RWPE1 (cell line): ENCODE results near the gene STK4.

Experiments
- CTCF ChIA-PET: fragments of 350-600 bp; sonication (Branson Sonifier 250); formaldehyde crosslinking; extraction: SDS; loops from one replicate; lab custom pipeline; 2021; lab: Yijun Ruan, JAX
- POLR2A ChIA-PET: fragments of 400-600 bp; formaldehyde crosslinking; extraction: SDS; loops from one replicate; lab custom pipeline; 2020; ENCODE audit warnings: antibody characterized with exemption; ENCODE audit not compliant: low non-redundant PET; lab: Yijun Ruan, JAX
- DNase-seq: peaks from one replicate; pipeline ENCODE4 v3.0.0; 2012; ENCODE audit warnings: low spot score
- H3K27ac ChIP-seq: fragments of 450-650 bp; 2 replicates; pipeline ENCODE4 v1.5.1; 2017
- CTCF ChIP-seq: fragments of 450-650 bp; conservative IDR thresholded peaks from 2 replicates; pipeline ENCODE4 v1.5.1; 2017; ENCODE audit warnings: low read depth, mild to moderate bottlenecking

The STK4 gene

GRCh38 chr20:44966030-44966961 is at the start of gene STK4:
STK4 (plus strand) TSS chr20:44966512; CDS start chr20:44966569, 57 bp downstream.
- DNase-seq, result peak; percentile 95
- peak within 1 kb of the TSS; percentile 79 for H3K27ac ChIP-seq
- POLR2A ChIA-PET, result interaction anchor here (1.0 kb wide), 1 partner anchor 12 kb away, joined by 3 read pairs; no protein-coding TSS in a partner anchor
- peak; percentile 80 for TF ChIP-seq CTCF
- CTCF ChIA-PET, result interaction anchor here (0.5 to 1.0 kb wide), 4 partner anchors 11 to 446 kb away, joined by 3 to 5 read pairs (median 4); partner anchors contain the start of gene SEMG2

- no peak for TF ChIP-seq CTCF
- POLR2A ChIA-PET, result no interaction called here
- DNase-seq, result no peak
- no peak overlapping the region for H3K27ac ChIP-seq
- CTCF ChIA-PET, result no interaction called here
Observed at GRCh38 chr20:44916586-44916985, 49.7 kb upstream of the STK4 start.

- TF ChIP-seq CTCF, result no peak
- H3K27ac ChIP-seq, result no peak overlapping the region
- ChIA-PET CTCF (interaction anchor here (0.6 kb wide), 2 partner anchors 18 to 607 kb away, joined by 3 read pairs; partner anchors contain the start of gene FITM2), POLR2A (no interaction called here)
- no peak for DNase-seq
Observed at GRCh38 chr20:44917399-44917798, 48.9 kb upstream of the STK4 start.

- ChIA-PET POLR2A (no interaction called here), CTCF (interaction anchor here (0.6 to 1.0 kb wide), 3 partner anchors 20 to 125 kb away, joined by 3 to 4 read pairs (median 3); no protein-coding TSS in a partner anchor)
- no peak for TF ChIP-seq CTCF
- H3K27ac ChIP-seq, result no peak overlapping the region
- no peak for DNase-seq
Observed at GRCh38 chr20:44918342-44918741, 48.0 kb upstream of the STK4 start.

- no peak for TF ChIP-seq CTCF
- ChIA-PET CTCF (interaction anchor here (0.8 to 1.0 kb wide), 2 partner anchors 19 to 125 kb away, joined by 3 read pairs; no protein-coding TSS in a partner anchor), POLR2A (no interaction called here)
- H3K27ac ChIP-seq, result no peak overlapping the region
- DNase-seq, result no peak
Observed at GRCh38 chr20:44918761-44919160, 47.6 kb upstream of the STK4 start.

- TF ChIP-seq CTCF, result no peak
- ChIA-PET POLR2A (no interaction called here), CTCF (no interaction called here)
- H3K27ac ChIP-seq, result no peak overlapping the region
- no peak for DNase-seq
Observed at GRCh38 chr20:44921447-44921846, 44.9 kb upstream of the STK4 start.
